Fibroblast of lung (primary cell): ENCODE data around the gene QRICH2. TPM values are rescaled to one million over a fixed set of nuclear protein-coding genes. Genes with fewer than 3 reads are reported as not detected.

ENCODE experiments used
- DNase-seq, 2 donors: peaks; one replicate each; pipeline versions ENCODE4 v3.0.0 to v3.0.0-alpha.2; 2010; ENCODE audit warnings: low read depth in 2 of 2
- H2AFZ ChIP-seq: 2 replicates; pipeline ENCODE4 v1.5.1; 2012; ENCODE audit warnings: low read length, control low read depth, inconsistent platforms
- H3K27ac ChIP-seq: 2 replicates; pipeline ENCODE4 v1.5.1; 2011; ENCODE audit warnings: low read length, control low read depth; ENCODE audit not compliant: insufficient read depth
- H3K27me3 ChIP-seq: 2 replicates; pipeline ENCODE4 v1.5.1; 2011; ENCODE audit warnings: mild to moderate bottlenecking, low read length; ENCODE audit not compliant: control insufficient read depth, insufficient read depth
- H3K36me3 ChIP-seq: 2 replicates; pipeline ENCODE4 v1.5.1; 2011; ENCODE audit warnings: low read length; ENCODE audit not compliant: control insufficient read depth, insufficient read depth
- H3K4me1 ChIP-seq: 2 replicates; pipeline ENCODE4 v1.5.1; 2011; ENCODE audit warnings: low read length; ENCODE audit not compliant: control insufficient read depth, insufficient read depth; ENCODE audit errors: extremely low read depth
- H3K4me2 ChIP-seq: 2 replicates; pipeline ENCODE4 v1.5.1; 2011; ENCODE audit warnings: low read length, control low read depth; ENCODE audit not compliant: insufficient read depth; ENCODE audit errors: extremely low read depth
- H3K4me3 ChIP-seq, 4 experiments: fragments of 200-600 bp in 1 of 4; sonication (generic) in 1 of 4; replicated peaks in 1 of 4; 2 replicates each; pipeline ENCODE4 v1.5.1; 2011 to 2016; ENCODE audit warnings: low read length in 4 of 4, low read depth in 3 of 4, mild to moderate bottlenecking in 3 of 4, control low read depth in 2 of 4, inconsistent platforms in 1 of 4, mixed read lengths in 1 of 4; ENCODE audit not compliant: insufficient read depth in 1 of 4; ENCODE audit errors: control extremely low read depth in 1 of 4
- H3K79me2 ChIP-seq: 2 replicates; pipeline ENCODE4 v1.5.1; 2012; ENCODE audit warnings: mild to moderate bottlenecking, low read length, inconsistent platforms; ENCODE audit not compliant: control insufficient read depth, insufficient read depth
- H3K9ac ChIP-seq: 2 replicates; pipeline ENCODE4 v1.5.1; 2011; ENCODE audit warnings: mild to moderate bottlenecking, low read length, control low read depth; ENCODE audit not compliant: insufficient read depth
- H3K9me3 ChIP-seq: 2 replicates; pipeline ENCODE4 v1.5.1; 2012; ENCODE audit warnings: low read depth, low read length; ENCODE audit not compliant: control insufficient read depth, insufficient read depth
- H4K20me1 ChIP-seq: 2 replicates; pipeline ENCODE4 v1.5.1; 2011; ENCODE audit warnings: low read length; ENCODE audit not compliant: control insufficient read depth, insufficient read depth; ENCODE audit errors: extremely low read depth
- CTCF ChIP-seq, 2 donors: IDR thresholded peaks in 1 of 2; conservative IDR thresholded peaks in 1 of 2; 1 replicate in 1 of 2; 2 replicates in 1 of 2; pipeline ENCODE4 v1.5.1; 2011 to 2012; ENCODE audit warnings: low read length in 2 of 2, control low read depth in 1 of 2, inconsistent platforms in 1 of 2, low read depth in 1 of 2, mild to moderate bottlenecking in 1 of 2
- EZH2 ChIP-seq: IDR thresholded peaks from 2 replicates; pipeline ENCODE4 v1.5.1; 2012; ENCODE audit warnings: low read length, control low read depth, mild to moderate bottlenecking; ENCODE audit errors: missing control alignments
- polyA plus RNA-seq, 2 donors: library from polyadenylated mRNA; depleted of rRNA in 1 of 2; stranded (reverse) in 1 of 2; unstranded in 1 of 2; fragments of >200 nt; gene quantifications; 2 replicates each; pipeline ENCODE4 v1.2.1, GENCODE V29; 2011 to 2012; ENCODE audit warnings: missing spikeins in 1 of 2
- total RNA-seq: library from RNA; depleted of rRNA; stranded (reverse); fragments of >200 nt; gene quantifications from 2 replicates; pipeline ENCODE4 v1.2.1, GENCODE V29; 2014

QRICH2 gene
- total and polyA plus RNA-seq, 2 donors (not counting 1 experiment from before 2014, with no cell fraction given): 0.26 to 4.3 TPM

DNA sequence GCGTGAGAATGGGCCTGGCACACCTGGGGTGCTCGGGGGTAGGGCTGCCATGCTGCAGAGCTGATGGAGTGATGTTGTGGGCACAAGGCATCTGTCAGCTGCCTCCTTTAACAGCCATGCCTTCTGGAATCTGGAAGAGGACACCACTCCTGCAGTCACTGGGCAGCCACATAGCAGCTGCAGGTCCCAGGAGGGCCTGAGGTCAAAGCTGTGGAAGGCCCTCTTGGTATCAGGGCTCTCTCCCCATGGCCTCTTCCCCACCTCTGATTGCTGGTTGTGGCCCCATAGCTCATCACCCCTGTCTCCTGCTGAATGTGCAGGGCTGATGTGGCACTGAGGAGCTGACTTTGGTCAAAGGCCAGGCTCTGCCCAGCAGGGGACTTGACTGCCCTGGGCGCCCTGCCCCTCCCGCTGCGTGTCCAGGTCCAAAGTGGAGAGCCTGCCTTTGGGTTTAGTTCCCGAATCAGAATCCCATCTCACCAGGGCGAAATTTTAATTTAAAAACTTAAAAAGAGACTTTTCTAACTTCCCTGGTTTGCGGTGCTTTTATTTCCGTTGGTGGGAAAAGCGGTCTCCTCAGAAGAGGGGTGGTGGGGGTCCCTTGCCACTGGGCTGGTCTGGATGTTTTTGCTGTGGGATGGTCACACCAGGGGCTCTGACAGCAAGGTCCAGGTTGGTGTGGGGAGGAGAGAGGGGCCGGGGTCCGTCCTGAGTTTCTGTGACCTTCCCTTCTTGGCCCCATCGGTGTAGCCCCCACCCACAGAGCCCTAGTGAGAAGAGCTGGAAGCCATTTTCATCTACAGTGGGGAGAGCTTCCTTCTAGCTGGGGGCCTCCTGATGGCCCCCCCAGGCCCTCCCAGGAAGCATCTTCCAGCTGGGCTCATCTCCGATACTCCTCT, 37.1 kb downstream of the QRICH2 start:
- peaks cover 12% of the 10 kb centered on the region for H3K36me3 ChIP-seq
- H3K79me2 ChIP-seq: peaks cover 32% of the 10 kb centered on the region
- H3K27ac ChIP-seq: no peak overlapping the region
- no peak overlapping the region for H3K4me3 ChIP-seq
- DNase-seq: no peak
- no peak for TF ChIP-seq CTCF (conservative IDR thresholded peaks at IDR 0.05 in 1 of 2, IDR thresholded peaks at IDR 0.05 in 1 of 2; ENCODE audit: low read depth in 1 of 2, low read length in 2 of 2)
- TF ChIP-seq EZH2: no peak
- no peaks in the 10 kb centered on the region for H3K27me3 ChIP-seq
- H3K9me3 ChIP-seq: no peaks in the 10 kb centered on the region
- H4K20me1 ChIP-seq: no peaks in the 10 kb centered on the region
- no peak overlapping the region for H2AFZ ChIP-seq
- no peak overlapping the region for H3K9ac ChIP-seq
- H3K4me2 ChIP-seq: no peak overlapping the region
- peaks cover 12% of the 10 kb centered on the region for H3K4me1 ChIP-seq

GRCh38 chr17:76270127-76270592, 37.9 kb downstream of the QRICH2 start:
- Histone ChIP-seq H3K9ac (no peak overlapping the region), H3K4me3 (no peak overlapping the region), H3K27ac (no peak overlapping the region), H2AFZ (no peak overlapping the region), H3K79me2 (peaks cover 35% of the 10 kb centered on the region), H4K20me1 (no peaks in the 10 kb centered on the region), H3K36me3 (peaks cover 9% of the 10 kb centered on the region), H3K4me2 (no peak overlapping the region), H3K27me3 (no peaks in the 10 kb centered on the region), H3K9me3 (no peaks in the 10 kb centered on the region), H3K4me1 (peaks cover 12% of the 10 kb centered on the region)
- TF ChIP-seq EZH2 (no peak), CTCF (conservative IDR thresholded peaks at IDR 0.05 in 1 of 2, IDR thresholded peaks at IDR 0.05 in 1 of 2; ENCODE audit: low read depth in 1 of 2, low read length in 2 of 2) (no peak)
- no peak for DNase-seq

DNA sequence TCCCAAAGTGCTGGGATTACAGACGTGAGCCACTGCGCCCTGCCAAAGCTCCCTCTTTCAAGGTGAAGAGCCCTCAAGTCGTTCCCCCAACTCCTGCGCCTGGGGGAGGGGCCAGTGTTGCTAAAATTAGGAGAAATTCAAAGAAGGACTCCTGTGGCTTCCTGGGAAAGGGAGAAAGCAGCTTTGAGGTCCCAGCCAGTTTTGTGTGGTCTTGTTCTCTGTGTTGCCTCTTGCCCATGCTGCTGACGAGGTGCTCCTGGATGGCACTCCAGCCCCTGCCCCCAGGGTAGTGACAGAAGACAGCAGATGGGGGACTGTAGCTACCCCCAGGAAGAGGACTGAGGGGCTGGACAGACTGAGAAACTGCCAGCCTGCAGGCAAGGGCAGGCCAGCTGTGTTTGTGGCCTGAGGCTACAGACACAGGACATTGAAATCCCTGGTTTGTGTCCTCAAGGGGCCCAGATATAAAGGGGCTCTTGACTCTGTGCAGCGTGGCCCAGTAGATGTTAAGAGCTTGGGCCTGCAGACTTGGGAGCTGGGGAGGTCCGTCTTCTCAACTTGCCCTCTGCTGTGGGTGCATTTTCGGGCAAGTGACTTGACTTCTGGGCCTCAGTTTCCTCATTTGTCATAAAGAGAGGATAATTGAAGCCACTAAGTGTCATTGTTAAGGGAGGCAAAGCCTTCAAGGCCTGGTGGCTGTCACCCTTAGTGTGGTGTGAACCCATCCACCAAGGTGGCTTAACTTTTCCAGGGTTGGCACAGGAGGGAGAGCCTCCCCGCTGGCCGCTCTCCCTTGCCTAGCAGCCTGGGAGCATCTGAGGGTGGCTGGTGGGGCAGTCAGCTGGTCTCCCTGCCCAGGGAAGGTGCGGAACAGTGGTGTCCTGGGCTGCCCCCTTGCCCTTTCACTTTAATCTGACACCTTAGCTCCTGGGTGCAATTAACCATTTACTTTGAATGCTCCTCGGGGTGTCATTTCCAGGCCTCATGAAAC, 38.8 kb downstream of the QRICH2 start:
- Histone ChIP-seq H3K4me2 (no peak overlapping the region), H3K27ac (no peak overlapping the region), H3K9ac (no peak overlapping the region), H3K4me3 (no peak overlapping the region), H4K20me1 (no peaks in the 10 kb centered on the region), H3K4me1 (peaks cover 14% of the 10 kb centered on the region), H2AFZ (no peak overlapping the region), H3K27me3 (no peaks in the 10 kb centered on the region), H3K36me3 (peaks cover 9% of the 10 kb centered on the region), H3K9me3 (no peaks in the 10 kb centered on the region), H3K79me2 (peaks cover 35% of the 10 kb centered on the region)
- no peak for DNase-seq
- TF ChIP-seq CTCF (conservative IDR thresholded peaks at IDR 0.05 in 1 of 2, IDR thresholded peaks at IDR 0.05 in 1 of 2; ENCODE audit: low read depth in 1 of 2, low read length in 2 of 2) (no peak), EZH2 (no peak)
